ENCODE data around the gene RPS6KA2.
"Not testable (repeated sequence)": the region's sequence is repeated elsewhere in the genome, so short reads cannot be mapped to it uniquely, and the experiment has no call there.

The RPS6KA2 gene

GRCh38 chr6:166395351-166395750 is 231.7 kb downstream of the RPS6KA2 start:
- no peak for DNase-seq (ENCODE audit: low read depth)

- no peak for DNase-seq (ENCODE audit: low read depth)
Measured at GRCh38 chr6:166394036-166394892, 232.8 kb downstream of the RPS6KA2 start.

- no peak for DNase-seq (ENCODE audit: low read depth)
Measured at GRCh38 chr6:166393535-166393823, 233.6 kb downstream of the RPS6KA2 start.

DNA sequence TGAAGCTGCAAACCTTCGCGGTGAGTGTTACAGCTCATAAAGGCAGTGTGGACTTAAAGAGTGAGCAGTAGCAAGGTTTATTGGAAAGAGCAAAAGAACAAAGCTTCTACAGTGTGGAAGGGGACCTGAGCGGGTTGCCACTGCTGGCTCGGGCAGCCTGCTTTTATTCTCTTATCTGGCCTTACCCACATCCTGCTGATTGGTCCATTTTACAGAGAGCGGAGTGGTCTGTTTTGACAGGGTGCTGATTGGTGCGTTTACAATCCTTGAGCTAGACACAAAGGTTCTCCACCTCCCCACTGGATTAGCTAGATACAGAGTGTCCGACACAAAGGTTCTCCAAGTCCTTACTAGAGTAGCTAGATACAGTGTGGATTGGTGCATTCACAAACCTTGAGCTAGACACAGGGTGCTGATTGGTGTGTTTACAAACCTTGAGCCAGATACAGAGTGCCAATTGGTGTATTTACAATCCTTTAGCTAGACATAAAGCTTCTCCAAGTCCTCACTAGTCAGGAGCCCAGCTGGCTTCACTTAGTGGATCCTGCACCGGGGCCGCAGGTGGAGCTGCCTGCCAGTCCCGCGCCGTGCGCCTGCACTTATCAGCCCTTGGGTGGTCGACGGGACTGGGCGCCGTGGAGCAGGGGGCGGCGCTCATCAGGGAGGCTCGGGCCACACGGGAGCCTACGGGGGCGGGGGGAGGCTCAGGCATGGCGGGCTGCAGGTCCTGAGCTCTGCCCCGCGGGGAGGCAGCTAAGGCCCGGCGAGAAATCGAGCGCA is 234.1 kb downstream of the RPS6KA2 start:
- DNase-seq (ENCODE audit: low read depth), result not testable (repeated sequence)

- no peak for DNase-seq (ENCODE audit: low read depth)
Measured at GRCh38 chr6:166389119-166389518, 237.9 kb downstream of the RPS6KA2 start.

- no peak for DNase-seq (ENCODE audit: low read depth)
Measured at GRCh38 chr6:166388290-166389004, 238.6 kb downstream of the RPS6KA2 start.

DNA sequence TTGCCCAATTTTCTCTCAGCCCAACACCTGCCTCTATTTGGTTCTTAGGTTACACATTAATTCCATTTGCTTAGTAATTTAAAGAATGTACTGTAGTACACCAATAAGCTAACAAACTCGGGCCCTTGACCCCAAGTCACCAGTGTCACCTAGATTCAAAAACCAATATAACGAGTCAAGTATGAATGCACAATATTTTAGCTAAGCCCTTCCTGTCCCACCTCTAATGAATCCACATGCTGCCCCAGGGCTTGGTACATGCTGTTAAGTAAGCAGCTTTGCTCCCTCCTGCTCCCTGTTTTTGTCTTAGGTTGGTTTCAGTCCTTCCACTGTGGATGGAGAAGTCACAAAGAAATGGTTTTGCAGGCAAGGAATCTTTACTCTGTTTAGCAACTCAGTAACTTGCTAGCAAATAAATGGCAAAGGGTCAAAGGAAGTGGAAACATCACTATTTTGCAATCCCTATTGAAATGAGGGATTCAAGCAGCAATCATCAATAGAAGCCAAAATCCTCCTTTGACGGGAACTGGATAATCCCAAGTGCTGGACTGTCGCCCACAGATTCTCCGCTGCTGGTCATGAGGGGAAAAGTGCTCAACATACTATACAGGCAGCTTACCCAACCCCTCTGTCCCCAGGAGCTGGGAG is 239.3 kb downstream of the RPS6KA2 start:
- DNase-seq (ENCODE audit: low read depth), result no peak

GRCh38 chr6:166387098-166387497 is 240.0 kb downstream of the RPS6KA2 start:
- DNase-seq (ENCODE audit: low read depth), result not testable (repeated sequence)

GRCh38 chr6:166386111-166386510 is 240.9 kb downstream of the RPS6KA2 start:
- DNase-seq (ENCODE audit: low read depth), result no peak

DNA sequence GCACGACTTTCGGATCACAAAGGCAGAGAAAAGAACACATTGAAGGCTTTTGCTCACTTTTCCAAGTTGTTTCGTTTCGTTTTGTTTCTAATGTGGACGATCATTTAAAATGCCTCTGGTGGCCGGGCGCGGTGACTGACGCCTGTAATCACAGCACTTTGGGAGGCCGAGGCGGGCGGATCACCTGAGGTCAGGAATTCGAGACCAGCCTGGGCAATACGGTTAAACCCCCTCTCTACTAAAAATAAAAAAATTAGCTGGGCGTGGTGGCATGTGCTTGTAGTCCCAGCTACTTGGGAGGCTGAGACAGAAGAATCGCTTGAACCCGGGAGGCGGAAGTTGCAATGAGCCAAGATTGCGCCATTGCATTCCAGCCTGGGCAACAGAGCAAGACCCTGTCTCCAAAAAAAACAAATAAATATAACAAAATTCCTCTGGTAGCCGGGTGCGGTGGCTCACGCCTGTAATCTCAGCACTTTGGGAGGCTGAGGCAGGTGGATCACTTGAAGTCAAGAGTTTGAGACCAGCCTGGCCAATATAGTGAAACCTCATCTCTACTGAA is 243.2 kb downstream of the RPS6KA2 start:
- not testable (repeated sequence) for DNase-seq (ENCODE audit: low read depth)

DNA sequence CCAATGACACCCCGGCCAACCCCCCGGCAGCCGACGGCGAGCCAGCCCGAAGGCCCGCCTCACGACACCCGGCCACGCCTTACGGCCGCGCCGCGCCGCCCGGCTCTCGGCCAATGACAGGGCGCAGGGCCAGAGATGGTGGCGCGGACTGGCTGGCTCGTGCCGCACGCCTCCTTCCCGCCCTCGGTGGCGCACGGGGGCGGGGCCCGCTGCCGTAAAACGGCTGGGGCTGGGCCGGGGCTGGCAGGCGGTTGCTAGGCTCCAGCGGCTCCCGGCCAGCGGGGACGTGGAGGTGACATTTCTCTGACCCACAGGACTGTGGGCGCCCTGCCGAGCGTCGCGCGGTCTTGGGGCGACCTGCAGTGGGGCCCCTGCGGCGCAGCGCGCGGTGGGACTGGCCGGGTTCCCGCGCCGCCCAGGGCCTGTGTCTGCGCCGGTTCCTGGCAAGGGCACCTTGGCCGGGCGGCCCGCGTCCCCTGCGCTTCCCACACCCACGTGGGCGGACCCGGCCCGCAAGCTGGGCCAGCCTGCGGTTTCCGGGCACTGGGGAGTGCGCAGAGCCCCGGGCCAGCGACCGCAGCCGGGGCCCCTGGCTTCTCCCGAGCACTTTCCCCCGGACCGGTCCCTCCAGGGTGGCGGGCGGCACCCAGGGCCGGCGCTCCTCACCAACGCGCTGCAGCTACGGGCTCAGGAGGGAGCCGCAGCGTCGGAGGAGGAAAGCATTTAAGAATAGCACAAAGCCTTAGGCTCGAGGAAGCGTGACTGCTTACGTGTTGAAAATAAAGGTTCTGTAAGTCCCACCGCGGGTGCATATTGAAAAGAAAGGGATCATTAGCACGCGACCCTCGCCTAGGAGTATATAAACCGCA is 243.9 kb downstream of the RPS6KA2 start, which contains the start of gene MPC1:
MPC1 (minus strand) TSS at position 8 of the 869 bp plus-strand sequence. CDS start 64 bp downstream, outside the sequence.
- peak; percentile 92 for DNase-seq (ENCODE audit: low read depth)

DNA sequence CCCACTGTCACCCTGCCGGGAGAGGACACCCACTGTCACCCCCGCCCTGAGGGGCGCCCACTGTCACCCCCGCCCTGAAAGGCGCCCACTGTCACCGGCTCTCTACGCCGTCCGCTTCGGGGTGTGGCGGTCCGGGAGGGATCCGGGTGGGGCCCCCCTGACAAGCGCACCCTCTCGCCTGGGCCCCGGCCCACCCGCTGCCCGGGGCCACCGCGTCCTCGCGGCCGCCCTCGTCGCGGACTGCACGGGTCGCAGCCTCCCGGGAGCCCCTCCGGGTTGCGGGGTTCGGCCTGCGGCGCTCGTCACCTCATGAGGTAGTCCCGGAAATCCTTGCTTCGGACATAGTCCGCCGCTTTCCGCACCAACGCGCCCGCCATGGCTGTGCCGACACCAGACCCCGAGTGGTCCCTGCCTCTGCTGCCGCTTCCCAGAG is 244.5 kb downstream of the RPS6KA2 start:
- DNase-seq (ENCODE audit: low read depth), result no peak

DNA sequence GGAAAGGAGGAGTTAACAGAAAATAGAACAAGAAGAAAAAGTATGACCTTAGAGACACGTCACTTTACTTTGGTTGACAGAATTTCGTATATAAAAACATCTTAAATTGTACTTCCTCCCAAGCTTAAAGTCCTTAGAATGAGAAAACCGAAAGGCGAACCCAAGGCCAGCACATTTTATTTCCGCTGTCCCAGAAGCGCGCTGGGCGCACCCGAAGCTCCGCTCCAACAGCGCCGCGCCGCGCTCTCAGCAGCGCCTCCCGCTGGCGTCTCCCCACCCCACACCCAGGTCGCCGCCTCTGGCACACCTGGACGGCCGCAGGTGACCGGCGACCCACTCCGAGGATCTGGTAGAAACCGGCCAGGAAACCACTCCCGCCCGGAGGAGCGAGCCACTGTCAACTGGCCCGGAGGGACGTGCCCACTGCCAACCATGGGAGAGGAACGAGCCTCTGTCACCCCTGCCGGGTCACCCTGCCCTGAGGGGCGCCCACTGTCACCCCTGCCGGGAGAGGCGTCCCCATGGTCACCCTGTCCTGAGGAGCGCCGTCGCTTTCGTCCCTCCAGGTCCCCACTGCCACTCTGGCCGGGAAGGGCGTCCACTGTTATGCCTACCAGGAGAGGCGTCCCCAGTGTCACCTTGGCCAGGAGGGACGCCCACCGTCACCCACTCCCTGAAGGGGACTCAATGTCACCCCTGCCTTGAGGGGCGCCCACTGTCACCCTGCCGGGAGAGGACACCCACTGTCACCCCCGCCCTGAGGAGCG is 245.1 kb downstream of the RPS6KA2 start:
- no peak for DNase-seq (ENCODE audit: low read depth)

- DNase-seq (ENCODE audit: low read depth), result no peak
Measured at GRCh38 chr6:166381381-166381732, 245.7 kb downstream of the RPS6KA2 start.

DNA sequence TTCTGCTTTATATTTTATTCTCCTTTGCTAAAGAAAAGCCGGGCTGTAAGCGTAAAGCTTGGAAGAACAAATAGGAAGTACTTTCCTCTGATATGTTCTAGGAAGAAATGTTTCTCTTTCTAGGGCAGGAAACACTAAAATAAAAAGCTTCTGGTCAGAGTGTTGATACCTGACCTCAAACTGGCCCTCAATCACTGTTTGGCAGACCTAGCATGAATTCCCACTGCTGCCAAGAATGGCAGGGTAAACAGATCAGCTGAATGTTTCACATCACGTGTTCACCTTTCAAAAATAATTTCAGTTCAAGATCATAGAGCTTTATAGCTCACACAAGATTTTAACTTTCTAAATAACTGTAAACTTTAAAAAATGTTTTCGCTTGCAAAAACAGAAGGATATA is 247.3 kb downstream of the RPS6KA2 start:
- no peak for DNase-seq (ENCODE audit: low read depth)

DNA sequence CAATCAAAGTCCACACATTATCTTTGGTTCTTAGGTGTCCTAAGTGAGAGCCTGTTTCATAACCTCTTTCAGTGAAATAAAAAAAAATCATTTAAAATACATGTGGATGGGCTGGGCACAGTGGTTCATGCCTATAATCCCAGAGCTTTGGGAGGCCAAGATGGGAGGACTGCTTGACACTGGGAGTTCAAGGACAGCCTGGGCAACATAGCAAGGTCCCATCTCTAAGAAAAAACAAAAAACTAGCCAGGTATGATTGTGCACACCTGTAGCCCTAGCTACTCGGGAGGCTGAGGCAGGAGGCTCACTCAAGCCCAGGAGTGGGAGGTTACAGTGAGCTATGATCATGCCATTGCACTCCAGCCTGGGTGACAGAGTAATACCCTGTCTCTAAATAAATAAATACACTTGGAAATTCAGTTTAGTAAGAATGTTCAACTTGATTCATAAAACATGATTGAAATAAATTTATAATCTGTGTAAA is 247.9 kb downstream of the RPS6KA2 start:
- DNase-seq (ENCODE audit: low read depth), result no peak

DNA sequence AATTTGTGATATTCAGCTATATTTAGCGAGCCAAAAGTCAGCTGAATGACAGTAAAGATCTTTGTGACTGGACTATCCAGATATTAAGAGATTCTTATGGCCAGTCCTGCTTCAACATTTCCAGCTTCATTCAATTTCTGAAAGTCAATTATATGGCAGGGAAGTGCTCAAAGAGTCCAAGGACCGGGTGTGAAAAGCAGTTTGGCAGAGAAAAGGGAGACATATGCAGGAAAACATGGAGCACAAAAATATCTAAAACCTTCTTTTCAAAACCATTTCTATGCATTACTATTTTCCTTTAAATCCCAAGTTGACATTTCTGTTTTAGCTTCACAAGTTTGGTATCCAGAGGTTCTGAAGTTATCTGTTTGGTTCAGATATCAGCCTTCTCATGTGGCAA is 249.3 kb downstream of the RPS6KA2 start:
- no peak for DNase-seq (ENCODE audit: low read depth)

DNA sequence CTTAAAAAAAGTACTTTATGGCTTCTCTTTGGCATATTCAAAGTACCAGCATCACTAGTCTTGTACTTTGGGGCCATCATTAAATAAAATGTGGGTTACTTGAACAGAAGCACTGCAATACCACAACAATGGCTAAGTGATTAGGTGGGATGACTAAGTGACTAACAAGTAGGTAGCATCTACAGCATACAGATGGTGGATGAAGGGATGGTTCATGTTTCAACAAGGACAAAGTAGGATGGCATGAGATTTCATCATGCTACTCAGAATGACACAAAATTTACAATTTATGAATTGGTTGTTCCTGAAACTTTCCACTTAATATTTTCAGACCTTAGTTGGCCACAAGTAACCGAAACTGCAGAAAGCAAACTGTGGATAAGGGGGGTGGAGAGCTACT is 252.0 kb downstream of the RPS6KA2 start:
- DNase-seq (ENCODE audit: low read depth), result no peak

GRCh38 chr6:166370489-166370888 is 256.6 kb downstream of the RPS6KA2 start:
- no peak for DNase-seq (ENCODE audit: low read depth)

DNA sequence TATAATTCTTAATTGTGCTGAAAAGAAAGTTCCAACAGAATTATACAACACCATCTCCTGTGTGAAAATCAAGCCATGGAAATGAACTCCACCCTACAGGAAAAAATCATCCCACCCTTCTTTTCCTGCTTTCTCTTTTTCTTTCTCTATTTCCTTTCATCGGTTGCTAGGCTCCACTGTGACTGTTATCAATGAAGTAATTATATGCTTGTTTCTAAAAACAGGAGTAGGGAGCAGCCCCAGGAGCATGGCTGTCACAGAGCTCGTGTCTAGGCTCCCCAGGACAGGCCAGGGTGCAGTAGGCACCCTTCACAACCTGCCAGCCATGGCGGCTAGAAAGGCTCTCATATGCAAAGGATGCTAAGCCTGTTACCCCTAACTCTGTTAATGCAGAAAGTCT is 257.3 kb downstream of the RPS6KA2 start:
- no peak for DNase-seq (ENCODE audit: low read depth)
